ENCODE results near the gene TMEM31.

- TF ChIP-seq POLR2A (IDR thresholded peaks at IDR 0.05; ENCODE audit: low read length) (no peak), GATA1 (IDR thresholded peaks at IDR 0.05; ENCODE audit: low read depth, low read length) (no peak)
Measured at GRCh38 chrX:103730147-103730795, 19.6 kb downstream of the TMEM31 start.

Data from erythroblast (primary cell).